H9 (cell line): ENCODE data around the gene STXBP1. TPM values are rescaled to one million over a fixed set of nuclear protein-coding genes. Genes with fewer than 3 reads are reported as not detected.
A peak's percentile ranks its signal among the peaks of the same experiment; 100 is the strongest.

Experiments
- DNase-seq: peaks from one replicate; pipeline ENCODE4 v3.0.0-alpha.2; 2017
- H2AFZ ChIP-seq: one replicate; pipeline ENCODE4 v1.6.1; 2013; ENCODE audit warnings: mild to moderate bottlenecking, low read length, control low read depth, moderate library complexity
- H2AK5ac ChIP-seq: 2 replicates; pipeline ENCODE4 v1.6.1; 2013; ENCODE audit warnings: low read length, control low read depth, mixed read lengths; ENCODE audit not compliant: insufficient read length
- H2BK120ac ChIP-seq: one replicate; pipeline ENCODE4 v1.6.1; 2013; ENCODE audit warnings: low read depth, mild to moderate bottlenecking, low read length, control low read depth, inconsistent platforms; ENCODE audit not compliant: poor library complexity, severe bottlenecking
- H2BK12ac ChIP-seq: 2 replicates; pipeline ENCODE4 v1.6.1; 2013; ENCODE audit warnings: low read length, control low read depth, mixed read lengths, low read depth; ENCODE audit not compliant: insufficient read length
- H2BK15ac ChIP-seq: 2 replicates; pipeline ENCODE4 v1.6.1; 2013; ENCODE audit warnings: low read depth, low read length, control low read depth
- H2BK20ac ChIP-seq: one replicate; pipeline ENCODE4 v1.6.1; 2013; ENCODE audit warnings: low read depth, mild to moderate bottlenecking, low read length, control low read depth, inconsistent platforms; ENCODE audit not compliant: poor library complexity, severe bottlenecking
- H2BK5ac ChIP-seq: 2 replicates; pipeline ENCODE4 v1.6.1; 2013; ENCODE audit warnings: low read length, control low read depth, mixed read lengths; ENCODE audit not compliant: insufficient read length
- H3K14ac ChIP-seq: 2 replicates; pipeline ENCODE4 v1.6.1; 2013; ENCODE audit warnings: low read length, control low read depth; ENCODE audit not compliant: insufficient read depth
- H3K18ac ChIP-seq: 2 replicates; pipeline ENCODE4 v1.6.1; 2013; ENCODE audit warnings: low read depth, mild to moderate bottlenecking, mixed read lengths, low read length, control low read depth; ENCODE audit not compliant: insufficient read length
- H3K23ac ChIP-seq: 2 replicates; pipeline ENCODE4 v1.6.1; 2013; ENCODE audit warnings: low read length, control low read depth, mixed read lengths, low read depth; ENCODE audit not compliant: insufficient read length
- H3K23me2 ChIP-seq: 2 replicates; pipeline ENCODE4 v1.6.1; 2013; ENCODE audit warnings: low read depth, mild to moderate bottlenecking, mixed read lengths, low read length, control low read depth; ENCODE audit not compliant: insufficient read length, poor library complexity, severe bottlenecking
- H3K27ac ChIP-seq: 2 replicates; pipeline ENCODE4 v1.5.1; 2013; ENCODE audit warnings: low read length, control low read depth, mixed read lengths, low read depth; ENCODE audit not compliant: insufficient read length
- H3K27me3 ChIP-seq: 2 replicates; pipeline ENCODE4 v1.6.1; 2013; ENCODE audit warnings: low read length, control low read depth, inconsistent platforms; ENCODE audit not compliant: insufficient read depth
- H3K4ac ChIP-seq: 2 replicates; pipeline ENCODE4 v1.6.1; 2013; ENCODE audit warnings: low read depth, mild to moderate bottlenecking, control low read depth, inconsistent platforms, low read length, moderate library complexity
- H3K4me1 ChIP-seq: 2 replicates; pipeline ENCODE4 v1.6.1; 2013; ENCODE audit warnings: low read length, control low read depth, inconsistent platforms; ENCODE audit not compliant: insufficient read depth
- H3K4me2 ChIP-seq: 2 replicates; pipeline ENCODE4 v1.6.1; 2013; ENCODE audit warnings: low read length, control low read depth, mixed read lengths; ENCODE audit not compliant: insufficient read length, insufficient read depth
- H3K56ac ChIP-seq: 2 replicates; pipeline ENCODE4 v1.6.1; 2013; ENCODE audit warnings: low read depth, mild to moderate bottlenecking, mixed read lengths, low read length, control low read depth; ENCODE audit not compliant: insufficient read length
- H3K79me1 ChIP-seq: 2 replicates; pipeline ENCODE4 v1.6.1; 2013; ENCODE audit warnings: low read depth, mild to moderate bottlenecking, moderate library complexity, low read length, control low read depth, inconsistent platforms; ENCODE audit not compliant: insufficient read depth, poor library complexity, severe bottlenecking
- H3K79me2 ChIP-seq: 2 replicates; pipeline ENCODE4 v1.6.1; 2013; ENCODE audit warnings: low read length, control low read depth, inconsistent platforms; ENCODE audit not compliant: insufficient read depth
- H3K9ac ChIP-seq: 2 replicates; pipeline ENCODE4 v1.6.1; 2013; ENCODE audit warnings: low read length, control low read depth, mixed read lengths; ENCODE audit not compliant: insufficient read length; ENCODE audit errors: extremely low read depth
- H3K9me3 ChIP-seq: one replicate; pipeline ENCODE4 v1.6.1; 2013; ENCODE audit warnings: low read depth, low read length, inconsistent platforms; ENCODE audit not compliant: control insufficient read depth
- H3T11ph ChIP-seq: one replicate; pipeline ENCODE4 v1.6.1; 2013; ENCODE audit warnings: mild to moderate bottlenecking, low read length, control low read depth, inconsistent platforms
- H4K20me1 ChIP-seq: one replicate; pipeline ENCODE4 v1.6.1; 2013; ENCODE audit not compliant: control insufficient read depth, insufficient read length, insufficient read depth
- H4K5ac ChIP-seq: 2 replicates; pipeline ENCODE4 v1.6.1; 2013; ENCODE audit warnings: low read depth, mild to moderate bottlenecking, mixed read lengths, low read length, control low read depth; ENCODE audit not compliant: insufficient read length
- H4K8ac ChIP-seq: replicated peaks from 2 replicates; pipeline ENCODE4 v1.6.1; 2013; ENCODE audit warnings: low read length, control low read depth, mixed read lengths, low read depth; ENCODE audit not compliant: insufficient read length
- H4K91ac ChIP-seq: 2 replicates; pipeline ENCODE4 v1.6.1; 2013; ENCODE audit warnings: low read depth, mild to moderate bottlenecking, moderate library complexity, mixed read lengths, low read length, control low read depth; ENCODE audit not compliant: insufficient read length
- H3K27ac Mint-ChIP-seq, 3 experiments: 2 replicates in 2 of 3; 3 replicates in 1 of 3; pipeline ENCODE4 v1.8.0; 2020 to 2021; ENCODE audit warnings: mixed read lengths in 3 of 3, mild to moderate bottlenecking in 1 of 3, moderate library complexity in 1 of 3
- H3K27me3 Mint-ChIP-seq: 2 replicates; pipeline ENCODE4 v1.8.0; 2021; ENCODE audit warnings: low read depth, mild to moderate bottlenecking, moderate library complexity, mixed read lengths
- H3K36me3 Mint-ChIP-seq, 3 experiments: 2 replicates in 2 of 3; 3 replicates in 1 of 3; pipeline ENCODE4 v1.8.0; 2020 to 2021; ENCODE audit warnings: low read depth in 3 of 3, mixed read lengths in 3 of 3; ENCODE audit not compliant: insufficient read depth in 1 of 3
- H3K4me1 Mint-ChIP-seq, 2 experiments: 2 replicates each; pipeline ENCODE4 v1.8.0; 2020; ENCODE audit warnings: mixed read lengths in 2 of 2
- H3K4me3 Mint-ChIP-seq, 2 experiments: 2 replicates in 1 of 2; 3 replicates in 1 of 2; pipeline ENCODE4 v1.8.0; 2020 to 2021; ENCODE audit warnings: mild to moderate bottlenecking in 2 of 2, mixed read lengths in 2 of 2, moderate library complexity in 1 of 2
- H3K9me3 Mint-ChIP-seq, 2 experiments: 2 replicates in 1 of 2; 3 replicates in 1 of 2; pipeline ENCODE4 v1.8.0; 2020; ENCODE audit warnings: mild to moderate bottlenecking in 2 of 2, mixed read lengths in 2 of 2, moderate library complexity in 1 of 2
- WGBS: extraction: QIAGEN DNeasy Blood & Tissue Kit; methylation state at CpG from one replicate; pipeline ENCODE4 v1.1.7; 2013; ENCODE audit warnings: missing lambda C conversion rate, low lambda C conversion rate, mixed read lengths; ENCODE audit not compliant: insufficient read length; ENCODE audit errors: extremely low coverage; 5-methylcytosine and 5-hydroxymethylcytosine counted together
- total RNA-seq: library from RNA; stranded (reverse); gene quantifications from 2 replicates; pipeline ENCODE4 v1.2.1, GENCODE V29; 2021
- TF ChIP-seq, protein P1 (sequence below): fragments of 200-600 bp; sonication (generic); conservative IDR thresholded peaks from 3 replicates; pipeline ENCODE4 v1.8.0; 2021; ENCODE audit warnings: antibody characterized with exemption, mild to moderate bottlenecking

Gene STXBP1
- total RNA-seq, 1 experiment from 2014 or later, result 22.3 TPM

DNA sequence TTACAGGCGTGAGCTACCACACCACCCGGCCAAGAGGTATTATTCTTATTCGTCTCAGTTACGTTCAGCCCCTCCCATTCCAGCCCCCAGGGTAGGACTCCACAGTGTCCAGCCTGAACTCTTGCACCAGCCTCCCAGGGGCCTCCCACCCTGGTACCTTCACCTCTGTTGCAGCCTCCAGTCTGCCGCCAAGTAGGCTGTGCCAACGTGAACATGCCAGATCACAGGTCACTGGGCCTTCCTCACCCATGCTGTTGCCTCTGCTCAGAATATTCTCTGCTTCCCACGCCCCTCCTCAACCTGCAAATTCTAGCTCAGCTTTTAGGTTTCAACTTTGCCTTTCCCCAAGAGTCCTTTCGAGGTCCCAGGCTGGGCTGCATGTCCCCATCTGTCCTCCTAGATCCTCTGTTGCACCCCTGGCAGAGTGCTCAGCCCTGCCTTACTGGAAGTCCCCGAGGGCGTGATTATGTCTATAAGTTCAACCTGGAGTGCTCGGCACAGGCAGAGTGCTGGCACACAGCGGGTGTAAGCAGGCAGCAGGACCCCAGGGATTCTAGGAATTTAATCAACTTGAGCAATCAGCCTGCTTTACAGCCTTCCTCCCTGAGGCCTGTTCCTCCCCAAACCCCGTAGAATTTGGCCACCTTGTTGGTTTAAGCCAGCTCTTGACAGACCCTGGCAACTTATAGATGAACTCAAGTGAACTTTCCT lies 13.1 kb upstream of the STXBP1 start:
- no peak for DNase-seq
- Mint-ChIP-seq H3K9me3 (no peaks in the 10 kb centered on the region), H3K36me3 (no peaks in the 10 kb centered on the region; a peak in 1 of 7 replicates), H3K27me3 (no peaks in the 10 kb centered on the region), H3K4me1 (peaks cover 10 to 14% of the 10 kb centered on the region in 2 experiments), H3K4me3 (no peak overlapping the region; a peak in 1 of 5 replicates), H3K27ac (peak overlapping the region in 2 of 3 experiments; percentile 3 to 20; a peak in 3 of 7 replicates)
- no peak overlapping the region for H3K4me2 ChIP-seq
- H3K27ac ChIP-seq, result no peak overlapping the region
- no peak overlapping the region for H4K8ac ChIP-seq
- H3K4me1 ChIP-seq, result no peaks in the 10 kb centered on the region
- TF ChIP-seq, protein P1, sequence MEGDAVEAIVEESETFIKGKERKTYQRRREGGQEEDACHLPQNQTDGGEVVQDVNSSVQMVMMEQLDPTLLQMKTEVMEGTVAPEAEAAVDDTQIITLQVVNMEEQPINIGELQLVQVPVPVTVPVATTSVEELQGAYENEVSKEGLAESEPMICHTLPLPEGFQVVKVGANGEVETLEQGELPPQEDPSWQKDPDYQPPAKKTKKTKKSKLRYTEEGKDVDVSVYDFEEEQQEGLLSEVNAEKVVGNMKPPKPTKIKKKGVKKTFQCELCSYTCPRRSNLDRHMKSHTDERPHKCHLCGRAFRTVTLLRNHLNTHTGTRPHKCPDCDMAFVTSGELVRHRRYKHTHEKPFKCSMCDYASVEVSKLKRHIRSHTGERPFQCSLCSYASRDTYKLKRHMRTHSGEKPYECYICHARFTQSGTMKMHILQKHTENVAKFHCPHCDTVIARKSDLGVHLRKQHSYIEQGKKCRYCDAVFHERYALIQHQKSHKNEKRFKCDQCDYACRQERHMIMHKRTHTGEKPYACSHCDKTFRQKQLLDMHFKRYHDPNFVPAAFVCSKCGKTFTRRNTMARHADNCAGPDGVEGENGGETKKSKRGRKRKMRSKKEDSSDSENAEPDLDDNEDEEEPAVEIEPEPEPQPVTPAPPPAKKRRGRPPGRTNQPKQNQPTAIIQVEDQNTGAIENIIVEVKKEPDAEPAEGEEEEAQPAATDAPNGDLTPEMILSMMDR, result no peak
- H2BK20ac ChIP-seq, result no peak overlapping the region
- H4K91ac ChIP-seq, result no peak overlapping the region
- H2BK12ac ChIP-seq, result no peak overlapping the region
- H3T11ph ChIP-seq, result no peak overlapping the region
- H3K9ac ChIP-seq, result no peak overlapping the region
- H3K23me2 ChIP-seq, result no peaks in the 10 kb centered on the region
- H3K4ac ChIP-seq, result no peak overlapping the region
- no peaks in the 10 kb centered on the region for H3K27me3 ChIP-seq
- no peaks in the 10 kb centered on the region for H3K79me1 ChIP-seq
- no CpG with 5 or more reads among the region's 13 CpGs for WGBS
- no peak overlapping the region for H2BK120ac ChIP-seq
- H3K18ac ChIP-seq, result no peak overlapping the region
- no peak overlapping the region for H3K14ac ChIP-seq
- H4K20me1 ChIP-seq, result no peaks in the 10 kb centered on the region
- H2BK15ac ChIP-seq, result no peak overlapping the region
- H2AFZ ChIP-seq, result no peak overlapping the region
- no peaks in the 10 kb centered on the region for H3K79me2 ChIP-seq
- no peak overlapping the region for H3K23ac ChIP-seq
- H2BK5ac ChIP-seq, result no peak overlapping the region
- no peak overlapping the region for H4K5ac ChIP-seq
- no peaks in the 10 kb centered on the region for H3K9me3 ChIP-seq
- H3K56ac ChIP-seq, result no peak overlapping the region
- H2AK5ac ChIP-seq, result no peak overlapping the region
